ENCODE measurements around the gene GABRB2.

GABRB2 gene

GRCh38 chr5:161312882-161313281 is 233.6 kb downstream of the GABRB2 start:
- no peak for TF ChIP-seq CTCF (IDR thresholded peaks at IDR 0.05; ENCODE audit: borderline replicate concordance, insufficient read depth, low read depth, low read length)
- H3K4me3 ChIP-seq (ENCODE audit: low read depth, low read length), result no peak overlapping the region

DNA sequence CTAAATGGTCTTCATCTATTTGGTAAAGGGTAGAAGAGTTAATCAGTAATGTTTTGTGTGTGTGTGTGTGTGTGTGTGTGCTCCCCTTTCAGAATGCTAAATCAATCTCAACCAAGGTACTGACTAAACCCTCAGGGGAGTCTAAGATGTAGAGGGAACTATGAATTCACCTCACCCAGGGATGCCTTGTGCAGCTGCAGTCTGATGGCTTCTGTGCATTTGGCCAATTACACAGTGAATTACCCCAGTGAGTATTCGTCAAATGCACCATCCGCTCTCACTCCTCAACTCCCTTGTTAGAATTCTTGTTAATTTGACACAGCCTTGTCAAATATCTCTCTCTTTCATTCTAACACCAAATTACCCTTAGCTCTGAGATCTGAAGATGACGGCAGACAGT is 234.6 kb downstream of the GABRB2 start:
- no peak for TF ChIP-seq CTCF (IDR thresholded peaks at IDR 0.05; ENCODE audit: borderline replicate concordance, insufficient read depth, low read depth, low read length)
- no peak overlapping the region for H3K4me3 ChIP-seq (ENCODE audit: low read depth, low read length)

DNA sequence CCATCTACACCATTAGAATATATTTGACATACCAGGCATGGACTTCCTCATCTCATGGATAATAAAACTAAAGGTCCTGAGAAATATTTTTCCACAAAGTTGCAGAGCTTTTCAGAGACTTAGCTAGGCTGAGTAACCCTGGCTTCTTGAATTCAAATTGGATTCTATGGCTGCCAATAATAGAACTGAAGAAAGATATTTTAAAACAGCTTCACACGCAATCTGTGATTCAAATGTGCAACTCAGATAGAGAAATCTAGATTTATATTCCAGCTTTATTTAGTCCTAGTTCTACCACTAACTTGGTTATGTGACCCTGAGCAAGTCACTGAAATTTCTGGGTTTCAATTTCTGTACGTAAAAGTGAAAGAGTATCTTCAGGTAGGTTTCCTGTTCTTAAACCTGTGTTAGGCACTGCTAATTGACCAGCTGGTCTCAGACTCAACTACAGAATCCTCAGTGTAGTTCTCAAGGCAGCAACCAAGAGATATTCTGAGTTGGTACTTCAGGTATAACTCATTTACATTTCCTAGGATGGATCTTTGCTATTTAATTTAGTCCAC is 235.3 kb downstream of the GABRB2 start:
- no peak for TF ChIP-seq CTCF (IDR thresholded peaks at IDR 0.05; ENCODE audit: borderline replicate concordance, insufficient read depth, low read depth, low read length)
- no peak overlapping the region for H3K4me3 ChIP-seq (ENCODE audit: low read depth, low read length)

GRCh38 chr5:161306351-161306995 is 240.1 kb downstream of the GABRB2 start:
- no peak overlapping the region for H3K4me3 ChIP-seq (ENCODE audit: low read depth, low read length)
- TF ChIP-seq CTCF (IDR thresholded peaks at IDR 0.05; ENCODE audit: borderline replicate concordance, insufficient read depth, low read depth, low read length), result no peak

- no peak overlapping the region for H3K4me3 ChIP-seq (ENCODE audit: low read depth, low read length)
- TF ChIP-seq CTCF (IDR thresholded peaks at IDR 0.05; ENCODE audit: borderline replicate concordance, insufficient read depth, low read depth, low read length), result no peak
Measured at GRCh38 chr5:161305601-161306000, 240.9 kb downstream of the GABRB2 start.

DNA sequence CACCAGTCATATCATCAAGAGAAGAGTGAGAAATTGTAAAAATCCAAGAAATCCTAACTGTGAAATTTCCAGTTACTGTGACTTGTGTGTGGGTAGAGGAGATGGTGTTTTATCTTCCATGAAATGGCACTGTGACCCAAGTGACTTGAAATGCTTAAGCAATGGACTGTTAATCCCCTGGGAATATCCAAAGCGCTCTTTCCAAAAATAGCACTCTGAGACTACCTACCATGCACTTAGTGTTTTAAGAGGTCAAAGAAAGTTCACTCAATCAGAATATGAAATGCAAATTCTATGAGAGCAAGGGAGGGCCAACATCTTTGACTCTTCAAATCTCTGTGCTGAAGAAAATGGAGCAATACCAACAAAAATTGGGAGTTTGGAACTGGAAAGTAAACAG is 244.0 kb downstream of the GABRB2 start:
- H3K4me3 ChIP-seq (ENCODE audit: low read depth, low read length), result no peak overlapping the region
- no peak for TF ChIP-seq CTCF (IDR thresholded peaks at IDR 0.05; ENCODE audit: borderline replicate concordance, insufficient read depth, low read depth, low read length)

- TF ChIP-seq CTCF (IDR thresholded peaks at IDR 0.05; ENCODE audit: borderline replicate concordance, insufficient read depth, low read depth, low read length), result no peak
- no peak overlapping the region for H3K4me3 ChIP-seq (ENCODE audit: low read depth, low read length)
Measured at GRCh38 chr5:161301586-161301985, 244.9 kb downstream of the GABRB2 start.

All from GM12875 (cell line).